GM13977 (cell line): ENCODE results near the gene CNOT4.

Experiments
- DNase-seq: peaks from one replicate; pipeline ENCODE4 v3.0.0; 2012; ENCODE audit warnings: low spot score
- in situ Hi-C: fragments of 300-500 bp; cut with MboI; formaldehyde crosslinking; loops from one replicate; pipeline ENCODE4 v1.12.0; 2022; ENCODE audit warnings: low sequenced_read_pairs, low pct_unique_long_range_greater_than_20kb, mixed read lengths, inconsistent platforms; ENCODE audit not compliant: unreplicated experiment
- TF ChIP-seq, protein P1 (sequence below): IDR thresholded peaks from 2 replicates; pipeline ENCODE4 v1.5.1; 2012; ENCODE audit warnings: mild to moderate bottlenecking, control low read depth; ENCODE audit not compliant: insufficient read depth; ENCODE audit errors: extremely low read depth, missing control alignments

CNOT4 gene

DNA sequence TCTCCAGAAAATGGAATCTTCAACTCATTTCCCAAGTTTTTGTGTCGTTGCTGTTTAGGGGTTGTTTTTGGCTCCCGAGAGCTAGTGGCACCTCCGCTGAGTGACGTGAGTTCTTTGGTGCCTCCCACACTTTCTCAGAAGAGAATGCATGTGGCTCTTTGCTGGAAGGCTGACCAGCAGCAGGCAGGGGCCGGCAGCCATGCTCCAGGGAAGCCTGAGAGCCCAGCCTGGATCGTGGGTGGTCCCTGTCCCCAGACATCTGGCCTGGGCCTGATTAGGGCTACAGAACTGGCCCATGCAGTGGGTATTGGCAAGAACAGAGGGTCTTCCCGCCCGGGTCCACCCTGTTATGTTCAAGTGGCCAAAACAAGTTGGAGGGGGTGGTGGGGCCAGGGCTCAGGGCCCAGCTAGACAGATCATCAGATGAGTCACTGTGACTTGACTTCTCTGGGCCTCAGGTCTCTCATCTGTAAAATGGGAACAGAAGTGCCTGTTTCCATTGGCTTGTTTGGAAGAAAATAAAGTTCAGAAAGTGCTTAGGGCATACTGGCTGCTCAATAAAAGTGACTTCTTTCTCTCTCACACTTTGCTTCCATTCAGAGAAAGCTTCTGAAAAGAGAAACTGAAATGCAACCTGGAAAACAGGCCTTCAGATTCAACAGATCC is 193.1 kb downstream of the CNOT4 start:
- TF ChIP-seq, protein P1, sequence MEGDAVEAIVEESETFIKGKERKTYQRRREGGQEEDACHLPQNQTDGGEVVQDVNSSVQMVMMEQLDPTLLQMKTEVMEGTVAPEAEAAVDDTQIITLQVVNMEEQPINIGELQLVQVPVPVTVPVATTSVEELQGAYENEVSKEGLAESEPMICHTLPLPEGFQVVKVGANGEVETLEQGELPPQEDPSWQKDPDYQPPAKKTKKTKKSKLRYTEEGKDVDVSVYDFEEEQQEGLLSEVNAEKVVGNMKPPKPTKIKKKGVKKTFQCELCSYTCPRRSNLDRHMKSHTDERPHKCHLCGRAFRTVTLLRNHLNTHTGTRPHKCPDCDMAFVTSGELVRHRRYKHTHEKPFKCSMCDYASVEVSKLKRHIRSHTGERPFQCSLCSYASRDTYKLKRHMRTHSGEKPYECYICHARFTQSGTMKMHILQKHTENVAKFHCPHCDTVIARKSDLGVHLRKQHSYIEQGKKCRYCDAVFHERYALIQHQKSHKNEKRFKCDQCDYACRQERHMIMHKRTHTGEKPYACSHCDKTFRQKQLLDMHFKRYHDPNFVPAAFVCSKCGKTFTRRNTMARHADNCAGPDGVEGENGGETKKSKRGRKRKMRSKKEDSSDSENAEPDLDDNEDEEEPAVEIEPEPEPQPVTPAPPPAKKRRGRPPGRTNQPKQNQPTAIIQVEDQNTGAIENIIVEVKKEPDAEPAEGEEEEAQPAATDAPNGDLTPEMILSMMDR, result no peak
- in situ Hi-C loops, result no loop called here
- DNase-seq, result no peak

GRCh38 chr7:135313971-135314370 is 195.9 kb downstream of the CNOT4 start:
- in situ Hi-C loops, result no loop called here
- no peak for DNase-seq
- TF ChIP-seq, protein P1, result no peak
